HG03457 (cell line): ENCODE data around the gene CENPL.

Source experiments
- ATAC-seq: cut with Tn5 transposase; IDR thresholded peaks from one replicate; pipeline ENCODE4 v1.9.1; 2021; ENCODE audit warnings: moderate number of reproducible peaks; ENCODE audit not compliant: unreplicated experiment

CENPL gene

GRCh38 chr1:173758980-173759379, 65.7 kb downstream of the CENPL start:
- no peak for ATAC-seq

DNA sequence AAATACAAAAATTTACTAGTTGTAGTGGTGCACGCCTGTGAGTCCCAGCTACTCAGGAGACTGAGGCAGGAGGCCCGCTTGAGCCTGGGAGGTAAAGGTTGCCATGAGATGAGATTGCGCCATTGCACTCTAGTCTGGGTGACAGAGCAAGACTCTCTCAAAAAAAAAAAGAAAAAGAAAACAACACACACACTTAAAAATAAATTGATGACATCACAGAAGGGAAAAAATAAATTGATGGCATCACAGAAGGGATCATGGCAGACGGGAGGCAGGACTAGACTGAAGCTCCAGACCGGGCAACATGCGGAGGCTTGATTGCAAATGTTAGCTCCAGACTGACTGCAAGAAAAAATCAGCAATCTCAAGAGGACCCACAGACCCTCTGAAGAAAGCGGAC, 66.6 kb downstream of the CENPL start:
- no peak for ATAC-seq

GRCh38 chr1:173757666-173758065, 67.0 kb downstream of the CENPL start:
- ATAC-seq: no peak

GRCh38 chr1:173753830-173754229, 70.9 kb downstream of the CENPL start:
- no peak for ATAC-seq
